B cell (primary cell): Measurements from ENCODE around the gene ATG4A. TPM values are rescaled to one million over a fixed set of nuclear protein-coding genes. Genes with fewer than 3 reads are reported as not detected.

Experiments used
- ATAC-seq: fragments of 200-7000 bp; cut with Tn5 transposase; one replicate; pipeline ENCODE4 v1.10.0; 2021; ENCODE audit warnings: low read depth, mild to moderate bottlenecking, moderate number of reproducible peaks, moderate library complexity
- CTCF ChIA-PET: fragments of 350-600 bp; sonication (Branson Sonifier 250); formaldehyde crosslinking; loops from one replicate; lab custom pipeline; 2021; ENCODE audit warnings: antibody characterized with exemption, inconsistent platforms; lab: Charles Lee
- POLR2A ChIA-PET: fragments of 350-600 bp; sonication (Branson Sonifier 250); formaldehyde crosslinking; loops from one replicate; lab custom pipeline; 2021; ENCODE audit warnings: antibody characterized with exemption; lab: Charles Lee
- DNase-seq: peaks from one replicate; pipeline ENCODE4 v3.0.0; 2013
- H2AFZ ChIP-seq: 2 replicates; pipeline ENCODE4 v1.6.1; 2012; ENCODE audit warnings: mild to moderate bottlenecking, low read depth, low read length; ENCODE audit not compliant: insufficient read depth, poor library complexity, severe bottlenecking
- H3K27ac ChIP-seq, 2 donors: 1 replicate in 1 of 2; 2 replicates in 1 of 2; pipeline ENCODE4 v1.5.1; 2012 to 2013; ENCODE audit warnings: low read length in 2 of 2, mild to moderate bottlenecking in 2 of 2, moderate library complexity in 1 of 2
- H3K27me3 ChIP-seq, 4 experiments: fragments of 200-600 bp in 1 of 4; sonication (generic) in 1 of 4; replicated peaks in 1 of 4; 1 replicate in 2 of 4; 2 replicates in 2 of 4; pipeline versions ENCODE4 v1.6.1 to v1.7.0; 2013 to 2016; ENCODE audit warnings: low read length in 3 of 4, mild to moderate bottlenecking in 2 of 4, mixed read lengths in 1 of 4, moderate library complexity in 1 of 4; ENCODE audit not compliant: insufficient read depth in 4 of 4, control insufficient read depth in 3 of 4; ENCODE audit errors: control extremely low read depth in 1 of 4
- H3K36me3 ChIP-seq, 2 experiments: replicated peaks in 1 of 2; 1 replicate in 1 of 2; 2 replicates in 1 of 2; pipeline versions ENCODE4 v1.6.1 to v1.7.1; 2013; ENCODE audit warnings: low read length in 1 of 2; ENCODE audit not compliant: insufficient read depth in 2 of 2, control insufficient read depth in 1 of 2; ENCODE audit errors: control extremely low read depth in 1 of 2, extremely low read depth in 1 of 2
- H3K4me1 ChIP-seq, 2 donors: fragments of 200-600 bp in 1 of 2; sonication (generic) in 1 of 2; 1 replicate in 1 of 2; 2 replicates in 1 of 2; pipeline versions ENCODE4 v1.5.1 to v1.6.1; 2013 to 2017; ENCODE audit warnings: low read length in 2 of 2; ENCODE audit not compliant: control insufficient read depth in 2 of 2, insufficient read depth in 2 of 2
- H3K4me2 ChIP-seq: replicated peaks from 2 replicates; pipeline ENCODE3; 2012; ENCODE audit warnings: mild to moderate bottlenecking, low read depth, low read length; ENCODE audit not compliant: poor library complexity, severe bottlenecking
- H3K4me3 ChIP-seq, 5 experiments: fragments of 200-600 bp in 1 of 5; sonication (generic) in 1 of 5; 1 replicate in 3 of 5; 2 replicates in 2 of 5; pipeline versions ENCODE4 v1.5.1 to v1.7.0; 2011 to 2016; ENCODE audit warnings: low read length in 4 of 5, mild to moderate bottlenecking in 4 of 5, low read depth in 2 of 5, control low read depth in 1 of 5, moderate library complexity in 1 of 5; ENCODE audit not compliant: insufficient read depth in 1 of 5; ENCODE audit errors: control extremely low read depth in 1 of 5, extremely low read depth in 1 of 5
- H3K79me2 ChIP-seq: fragments of 200-600 bp; sonication (generic); one replicate; pipeline ENCODE4 v1.6.0; 2016; ENCODE audit warnings: low read length; ENCODE audit not compliant: control insufficient read depth, insufficient read depth
- H3K9ac ChIP-seq: fragments of 200-600 bp; sonication (generic); 2 replicates; pipeline ENCODE4 v1.6.1; 2017; ENCODE audit warnings: mild to moderate bottlenecking, low read length, moderate library complexity
- H3K9me3 ChIP-seq, 3 donors: one replicate each; pipeline versions ENCODE4 v1.6.1 to v1.7.1; 2013; ENCODE audit warnings: low read length in 2 of 3; ENCODE audit not compliant: control insufficient read depth in 2 of 3, insufficient read depth in 1 of 3; ENCODE audit errors: control extremely low read depth in 1 of 3
- H4K20me1 ChIP-seq: 2 replicates; pipeline ENCODE4 v1.6.0; 2012; ENCODE audit warnings: mild to moderate bottlenecking, low read length; ENCODE audit not compliant: insufficient read depth, control insufficient read depth, poor library complexity, severe bottlenecking
- H3K27ac Mint-ChIP-seq: one replicate; pipeline ENCODE4 v1.8.0; 2021; ENCODE audit warnings: mixed read lengths
- H3K27me3 Mint-ChIP-seq: one replicate; pipeline ENCODE4 v1.8.0; 2021; ENCODE audit warnings: mixed read lengths
- H3K4me1 Mint-ChIP-seq: one replicate; pipeline ENCODE4 v1.8.0; 2021; ENCODE audit warnings: mixed read lengths
- H3K4me3 Mint-ChIP-seq: one replicate; pipeline ENCODE4 v1.8.0; 2021; ENCODE audit warnings: mixed read lengths
- H3K9me3 Mint-ChIP-seq: one replicate; pipeline ENCODE4 v1.8.0; 2022; ENCODE audit warnings: mixed read lengths; ENCODE audit not compliant: insufficient read depth
- EZH2 ChIP-seq: IDR thresholded peaks from 2 replicates; pipeline ENCODE4 v1.6.1; 2012; ENCODE audit warnings: borderline replicate concordance, low read depth, mild to moderate bottlenecking, moderate library complexity, low read length; ENCODE audit not compliant: insufficient read depth, poor library complexity, severe bottlenecking
- WGBS: methylation state at CpG from one replicate; pipeline ENCODE4 v1.1.5; 2013; ENCODE audit warnings: missing lambda C conversion rate; ENCODE audit not compliant: insufficient coverage; 5-methylcytosine and 5-hydroxymethylcytosine counted together
- intact Hi-C: fragments of 100-400 bp; cut with micrococcal nuclease; formaldehyde crosslinking; loops from one replicate; pipeline ENCODE4 v1.10.0; 2022
- polyA plus RNA-seq: library from polyadenylated mRNA; depleted of rRNA; stranded (reverse); fragments of >200 nt; gene quantifications from 2 replicates; pipeline ENCODE4 v1.2.3, GENCODE V29; 2012
- total RNA-seq, 2 donors: library from RNA; stranded (reverse); fragments of 120-200 nt in 1 of 2; gene quantifications; 1 replicate in 1 of 2; 2 replicates in 1 of 2; pipeline versions ENCODE4 v1.2.3 to v1.2.4, GENCODE V29; 2013 to 2022
- TF ChIP-seq, protein P1 (sequence below): fragments of 200-600 bp; IDR thresholded peaks from one replicate; pipeline ENCODE4 v1.8.0; 2022; ENCODE audit warnings: antibody characterized with exemption, mild to moderate bottlenecking

ATG4A gene
- total and polyA plus RNA-seq, 2 donors (not counting 1 experiment from before 2014, with no cell fraction given) = 6.1 to 11.4 TPM

DNA sequence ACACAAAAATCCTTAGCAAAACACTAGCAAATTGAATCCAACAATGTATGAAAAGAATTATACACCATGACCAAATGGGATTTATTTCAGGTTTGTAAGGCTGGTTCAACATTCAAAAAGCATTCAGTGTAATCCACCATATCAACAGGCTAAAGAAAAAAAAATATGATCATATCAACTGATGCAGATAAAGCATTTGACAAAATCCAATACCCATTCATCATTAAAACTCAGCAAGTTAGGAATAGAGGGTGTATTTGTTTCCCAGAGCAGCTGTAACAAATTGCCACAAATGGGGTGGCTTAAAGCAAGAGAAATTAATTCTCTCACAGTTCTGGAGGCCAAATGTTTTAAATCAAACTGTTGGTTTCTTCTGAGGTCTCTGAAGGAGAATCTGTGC, 36.0 kb upstream of the ATG4A start:
- ChIA-PET POLR2A (no interaction called here), CTCF (no interaction called here)
- Histone ChIP-seq H3K27ac (no peak overlapping the region), H3K4me1 (no peaks in the 10 kb centered on the region), H4K20me1 (no peaks in the 10 kb centered on the region), H3K4me2 (no peak overlapping the region), H3K79me2 (no peaks in the 10 kb centered on the region), H3K27me3 (no peaks in the 10 kb centered on the region), H3K9ac (no peak overlapping the region), H3K9me3 (no peaks in the 10 kb centered on the region), H3K36me3 (no peaks in the 10 kb centered on the region), H2AFZ (no peak overlapping the region), H3K4me3 (no peak overlapping the region)
- Mint-ChIP-seq H3K4me1 (no peaks in the 10 kb centered on the region), H3K9me3 (no peaks in the 10 kb centered on the region), H3K27me3 (no peaks in the 10 kb centered on the region), H3K4me3 (no peak overlapping the region), H3K27ac (no peak overlapping the region)
- TF ChIP-seq EZH2 = no peak
- TF ChIP-seq, protein P1, sequence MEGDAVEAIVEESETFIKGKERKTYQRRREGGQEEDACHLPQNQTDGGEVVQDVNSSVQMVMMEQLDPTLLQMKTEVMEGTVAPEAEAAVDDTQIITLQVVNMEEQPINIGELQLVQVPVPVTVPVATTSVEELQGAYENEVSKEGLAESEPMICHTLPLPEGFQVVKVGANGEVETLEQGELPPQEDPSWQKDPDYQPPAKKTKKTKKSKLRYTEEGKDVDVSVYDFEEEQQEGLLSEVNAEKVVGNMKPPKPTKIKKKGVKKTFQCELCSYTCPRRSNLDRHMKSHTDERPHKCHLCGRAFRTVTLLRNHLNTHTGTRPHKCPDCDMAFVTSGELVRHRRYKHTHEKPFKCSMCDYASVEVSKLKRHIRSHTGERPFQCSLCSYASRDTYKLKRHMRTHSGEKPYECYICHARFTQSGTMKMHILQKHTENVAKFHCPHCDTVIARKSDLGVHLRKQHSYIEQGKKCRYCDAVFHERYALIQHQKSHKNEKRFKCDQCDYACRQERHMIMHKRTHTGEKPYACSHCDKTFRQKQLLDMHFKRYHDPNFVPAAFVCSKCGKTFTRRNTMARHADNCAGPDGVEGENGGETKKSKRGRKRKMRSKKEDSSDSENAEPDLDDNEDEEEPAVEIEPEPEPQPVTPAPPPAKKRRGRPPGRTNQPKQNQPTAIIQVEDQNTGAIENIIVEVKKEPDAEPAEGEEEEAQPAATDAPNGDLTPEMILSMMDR = no peak
- DNase-seq = no peak
- intact Hi-C loops = no loop called here
- no peak for ATAC-seq

DNA sequence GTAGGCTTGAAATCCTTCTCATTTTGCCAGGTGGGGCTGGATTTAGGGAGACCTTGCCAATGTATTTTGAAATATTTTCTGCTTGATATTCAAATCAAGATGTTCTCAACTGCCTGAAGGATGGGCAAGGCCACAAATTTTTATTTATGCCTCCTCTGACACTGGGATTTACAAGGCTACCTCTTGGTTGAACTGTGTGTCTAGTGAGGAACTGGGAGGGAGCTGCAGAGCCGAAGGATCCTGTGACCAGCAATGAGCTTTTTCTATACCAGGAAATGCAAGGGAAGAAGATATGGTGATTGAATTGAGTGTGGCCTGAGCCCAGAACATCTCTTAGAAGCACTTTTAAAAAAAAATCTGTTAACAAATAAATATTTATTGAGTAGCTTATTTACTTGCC, 31.8 kb upstream of the ATG4A start:
- no peaks in the 10 kb centered on the region for H3K4me1 Mint-ChIP-seq
- DNase-seq (no peak), ATAC-seq (no peak)
- Histone ChIP-seq H3K27ac (no peak overlapping the region), H3K36me3 (no peaks in the 10 kb centered on the region), H4K20me1 (no peaks in the 10 kb centered on the region), H3K4me1 (no peaks in the 10 kb centered on the region), H2AFZ (no peak overlapping the region), H3K9me3 (no peaks in the 10 kb centered on the region), H3K9ac (no peak overlapping the region), H3K27me3 (no peaks in the 10 kb centered on the region), H3K79me2 (no peaks in the 10 kb centered on the region), H3K4me2 (no peak overlapping the region), H3K4me3 (no peak overlapping the region)
- TF ChIP-seq, protein P1 = no peak
- no peak for TF ChIP-seq EZH2
- WGBS = no CpG with 5 or more reads among the region's 1 CpG
- H3K4me3 Mint-ChIP-seq = no peak overlapping the region
- H3K27me3 Mint-ChIP-seq = no peaks in the 10 kb centered on the region
- CTCF ChIA-PET = interaction anchor here (1.3 kb wide), 1 partner anchor 13 kb away, joined by 3 read pairs; no protein-coding TSS in a partner anchor
- intact Hi-C loops = no loop called here
- POLR2A ChIA-PET = no interaction called here
- no peak overlapping the region for H3K27ac Mint-ChIP-seq
- no peaks in the 10 kb centered on the region for H3K9me3 Mint-ChIP-seq
